Effector memory CD4-positive, alpha-beta T cell (primary cell): Measurements from ENCODE around the gene GRM8.

Experiments used
- DNase-seq, 3 donors: peaks; one replicate each; pipeline ENCODE4 v3.0.0-alpha.2; 2020
- H3K27ac ChIP-seq: 2 replicates; pipeline ENCODE4 v1.7.0; 2013; ENCODE audit warnings: mild to moderate bottlenecking, low read length, moderate library complexity; ENCODE audit not compliant: insufficient read depth, poor library complexity, severe bottlenecking
- H3K27me3 ChIP-seq: replicated peaks from 2 replicates; pipeline ENCODE4 v1.7.0; 2013; ENCODE audit warnings: mild to moderate bottlenecking, low read length; ENCODE audit not compliant: insufficient read depth, control insufficient read depth, poor library complexity, severe bottlenecking
- H3K36me3 ChIP-seq: 2 replicates; pipeline ENCODE4 v1.7.0; 2013; ENCODE audit warnings: mild to moderate bottlenecking, low read length, moderate library complexity; ENCODE audit not compliant: control insufficient read depth, insufficient read depth
- H3K4me1 ChIP-seq: 2 replicates; pipeline ENCODE4 v1.7.0; 2013; ENCODE audit warnings: low read length, mild to moderate bottlenecking; ENCODE audit not compliant: control insufficient read depth, insufficient read depth, poor library complexity, severe bottlenecking
- H3K4me3 ChIP-seq: 2 replicates; pipeline ENCODE4 v1.7.0; 2013; ENCODE audit warnings: low read length, low read depth, mild to moderate bottlenecking; ENCODE audit not compliant: insufficient read depth, poor library complexity, severe bottlenecking
- H3K9me3 ChIP-seq: 2 replicates; pipeline ENCODE4 v1.7.0; 2013; ENCODE audit warnings: mild to moderate bottlenecking, low read length, moderate library complexity; ENCODE audit not compliant: control insufficient read depth

The GRM8 gene

DNA sequence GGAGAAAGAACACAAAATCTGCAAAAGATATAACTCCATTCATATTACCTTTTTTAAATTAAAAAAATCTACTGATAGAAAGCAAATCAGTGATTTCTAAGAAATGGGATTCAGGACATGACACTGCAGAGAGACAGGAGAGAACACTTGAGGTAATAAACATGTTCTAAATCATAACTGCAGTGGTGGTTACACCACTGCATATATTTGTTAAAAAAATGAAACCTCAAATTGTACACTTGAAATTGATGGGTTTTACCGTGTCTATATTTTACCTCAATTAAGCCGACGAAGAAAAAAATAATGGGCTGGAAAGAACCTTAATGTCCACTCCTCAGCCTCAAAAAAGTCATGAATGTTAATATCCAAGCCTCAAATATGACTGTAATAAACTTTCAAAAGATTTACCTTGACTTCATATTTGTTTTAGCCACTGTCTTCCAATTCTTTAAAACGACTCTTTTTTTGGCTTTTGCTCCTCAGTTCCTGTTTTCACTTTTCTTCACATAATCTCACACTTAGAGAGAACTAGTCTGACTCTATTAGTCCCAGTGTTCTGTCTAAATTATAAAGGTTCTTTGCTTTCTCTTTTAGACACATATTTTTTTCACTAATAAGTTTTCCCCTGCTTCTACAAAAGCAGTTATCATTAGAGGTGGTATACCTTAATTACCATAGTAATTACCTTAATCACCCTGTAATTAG, 502.4 kb downstream of the GRM8 start:
- no peak for DNase-seq
- Histone ChIP-seq H3K4me3 (no peak overlapping the region), H3K9me3 (no peaks in the 10 kb centered on the region), H3K4me1 (no peaks in the 10 kb centered on the region), H3K27ac (no peak overlapping the region), H3K36me3 (no peaks in the 10 kb centered on the region), H3K27me3 (no peaks in the 10 kb centered on the region)

DNA sequence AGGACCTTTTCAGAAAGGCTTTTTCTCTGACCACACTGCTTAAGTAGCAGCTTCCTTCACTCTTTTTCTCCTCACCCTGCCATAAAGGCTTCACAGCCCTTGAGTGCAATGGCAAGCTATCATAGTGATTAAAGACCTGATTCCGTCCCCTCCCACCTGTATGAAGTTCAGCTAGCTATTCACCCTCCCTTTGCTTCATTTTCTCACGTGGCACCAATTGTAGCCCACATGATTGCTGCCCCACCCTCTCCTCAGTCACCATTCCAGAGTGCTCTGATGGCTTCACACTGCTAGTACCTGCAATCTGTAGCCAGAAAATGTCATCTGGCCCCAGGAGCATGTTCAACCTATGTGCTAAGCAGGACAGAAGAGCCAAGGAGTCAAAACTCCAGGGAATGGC, 523.8 kb downstream of the GRM8 start:
- DNase-seq, result no peak
- H3K27ac ChIP-seq, result no peak overlapping the region
- H3K4me3 ChIP-seq, result no peak overlapping the region
- H3K27me3 ChIP-seq, result no peaks in the 10 kb centered on the region
- H3K4me1 ChIP-seq, result no peaks in the 10 kb centered on the region
- no peaks in the 10 kb centered on the region for H3K9me3 ChIP-seq
- H3K36me3 ChIP-seq, result no peaks in the 10 kb centered on the region

DNA sequence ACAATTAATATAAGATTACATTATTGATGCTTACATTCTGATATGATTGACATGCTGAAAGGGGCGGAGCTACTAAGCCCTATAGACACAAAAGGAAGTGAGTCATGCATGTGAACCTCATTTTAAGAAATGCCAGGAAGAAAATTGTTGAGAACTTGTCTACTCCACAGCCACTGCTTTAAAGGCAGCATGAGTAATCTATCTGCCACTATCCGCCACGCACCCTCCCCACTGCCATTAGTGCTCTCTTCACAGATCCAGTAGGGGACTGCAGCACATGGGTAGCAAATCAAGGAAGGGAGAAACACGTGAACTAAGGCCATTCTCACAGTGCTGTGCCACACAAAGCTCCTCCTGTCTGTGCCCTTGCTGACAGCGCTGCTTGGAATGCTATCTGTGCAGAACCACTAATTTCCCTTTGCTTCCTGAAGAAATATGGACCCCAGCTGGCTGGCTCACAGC, 524.8 kb downstream of the GRM8 start:
- H3K27ac ChIP-seq, result no peak overlapping the region
- H3K4me1 ChIP-seq, result no peaks in the 10 kb centered on the region
- H3K36me3 ChIP-seq, result no peaks in the 10 kb centered on the region
- DNase-seq, result no peak
- H3K4me3 ChIP-seq, result no peak overlapping the region
- H3K27me3 ChIP-seq, result no peaks in the 10 kb centered on the region
- H3K9me3 ChIP-seq, result no peaks in the 10 kb centered on the region

DNA sequence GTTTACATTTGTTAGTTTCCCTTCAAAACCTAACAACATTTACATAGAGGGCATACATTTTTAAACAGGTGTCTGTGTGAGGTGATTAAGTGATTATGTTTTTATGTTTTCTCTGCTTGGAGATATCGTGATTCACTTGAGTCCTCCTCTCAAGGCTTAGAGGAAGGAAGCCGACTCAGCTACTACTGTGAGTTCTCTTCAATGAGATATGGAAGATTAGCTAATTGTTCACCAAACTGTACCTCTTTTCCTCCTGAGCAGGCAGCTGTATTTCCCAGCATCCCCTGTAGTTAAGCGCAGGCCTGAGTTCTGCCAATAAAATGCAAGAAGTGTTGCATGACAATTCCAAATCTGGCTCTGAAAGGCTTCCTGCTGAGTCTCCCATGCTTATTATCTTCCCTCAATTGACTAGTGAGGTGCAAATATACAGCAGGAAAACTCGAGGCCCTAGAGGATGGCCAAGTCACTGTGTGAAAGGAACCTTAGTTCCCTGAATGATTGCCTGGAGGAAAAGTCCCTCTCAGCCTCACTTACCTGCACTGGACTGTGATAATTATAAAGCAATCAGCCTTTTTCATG, 528.7 kb downstream of the GRM8 start:
- no peaks in the 10 kb centered on the region for H3K27me3 ChIP-seq
- H3K4me1 ChIP-seq, result no peaks in the 10 kb centered on the region
- no peak overlapping the region for H3K27ac ChIP-seq
- no peak overlapping the region for H3K4me3 ChIP-seq
- H3K36me3 ChIP-seq, result no peaks in the 10 kb centered on the region
- DNase-seq, result no peak
- no peaks in the 10 kb centered on the region for H3K9me3 ChIP-seq

DNA sequence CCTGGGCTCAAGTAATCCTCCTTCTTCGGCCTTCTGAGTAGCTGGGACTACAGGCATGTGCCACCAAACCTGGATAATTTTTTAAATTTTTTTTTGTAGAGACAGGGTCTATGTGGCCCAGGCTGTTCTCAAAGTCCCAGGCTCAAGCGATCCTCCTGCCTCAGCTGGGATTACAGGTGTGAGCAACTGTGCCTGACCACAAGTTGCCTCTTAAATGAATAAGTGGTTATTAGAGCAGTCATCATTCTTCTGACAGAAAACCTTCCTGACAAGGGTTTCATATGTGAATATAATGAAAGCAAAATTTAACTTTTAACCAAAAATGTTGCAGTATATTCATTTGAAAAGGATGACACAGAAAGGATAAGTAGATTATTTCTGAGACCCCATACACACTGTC, 532.5 kb downstream of the GRM8 start:
- no peak overlapping the region for H3K4me3 ChIP-seq
- no peak for DNase-seq
- H3K27me3 ChIP-seq, result no peaks in the 10 kb centered on the region
- no peaks in the 10 kb centered on the region for H3K36me3 ChIP-seq
- H3K4me1 ChIP-seq, result no peaks in the 10 kb centered on the region
- H3K9me3 ChIP-seq, result no peaks in the 10 kb centered on the region
- H3K27ac ChIP-seq, result no peak overlapping the region

DNA sequence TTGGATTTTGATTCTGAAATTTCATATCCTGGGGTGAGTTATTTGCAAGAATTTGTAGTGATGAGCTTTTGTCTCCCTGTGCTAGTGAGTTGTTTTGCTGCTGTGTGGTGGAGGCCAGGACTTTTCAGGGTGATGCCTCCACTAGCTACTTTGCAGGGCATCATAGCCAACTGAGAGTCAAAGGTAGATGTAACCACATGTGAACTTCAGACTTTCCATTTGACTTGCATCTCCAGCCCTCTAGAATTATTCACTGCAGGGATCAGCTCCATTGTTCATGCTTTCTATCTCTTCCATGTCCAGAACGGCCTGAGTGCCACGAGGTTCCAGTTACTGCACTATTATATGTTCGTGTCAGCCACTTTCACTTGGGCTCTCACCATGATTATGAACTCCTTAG, 534.3 kb downstream of the GRM8 start:
- no peaks in the 10 kb centered on the region for H3K4me1 ChIP-seq
- DNase-seq, result no peak
- H3K4me3 ChIP-seq, result no peak overlapping the region
- H3K27me3 ChIP-seq, result no peaks in the 10 kb centered on the region
- H3K27ac ChIP-seq, result no peak overlapping the region
- H3K36me3 ChIP-seq, result no peaks in the 10 kb centered on the region
- no peaks in the 10 kb centered on the region for H3K9me3 ChIP-seq

DNA sequence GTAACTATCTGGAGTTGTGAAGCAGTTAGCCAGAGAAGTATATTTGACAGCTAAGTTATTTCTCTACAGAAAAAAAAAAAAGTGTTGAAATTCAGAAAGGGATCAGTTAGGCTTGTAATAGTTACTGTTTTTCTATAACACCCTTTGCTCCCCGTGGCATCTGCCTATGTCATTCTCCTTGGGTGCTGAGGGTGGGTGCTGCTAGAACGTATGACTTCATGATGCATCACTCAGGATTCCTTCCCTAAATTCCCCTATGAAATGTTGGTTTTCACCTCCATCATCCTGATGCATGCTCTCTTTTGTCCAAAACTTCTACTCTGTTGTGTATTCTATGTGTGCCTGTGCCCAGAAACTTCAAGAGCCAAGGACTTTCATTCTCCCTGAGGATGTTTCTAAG, 536.4 kb downstream of the GRM8 start:
- no peak for DNase-seq
- no peaks in the 10 kb centered on the region for H3K9me3 ChIP-seq
- H3K4me1 ChIP-seq, result no peaks in the 10 kb centered on the region
- no peaks in the 10 kb centered on the region for H3K27me3 ChIP-seq
- H3K4me3 ChIP-seq, result no peak overlapping the region
- no peaks in the 10 kb centered on the region for H3K36me3 ChIP-seq
- H3K27ac ChIP-seq, result no peak overlapping the region

DNA sequence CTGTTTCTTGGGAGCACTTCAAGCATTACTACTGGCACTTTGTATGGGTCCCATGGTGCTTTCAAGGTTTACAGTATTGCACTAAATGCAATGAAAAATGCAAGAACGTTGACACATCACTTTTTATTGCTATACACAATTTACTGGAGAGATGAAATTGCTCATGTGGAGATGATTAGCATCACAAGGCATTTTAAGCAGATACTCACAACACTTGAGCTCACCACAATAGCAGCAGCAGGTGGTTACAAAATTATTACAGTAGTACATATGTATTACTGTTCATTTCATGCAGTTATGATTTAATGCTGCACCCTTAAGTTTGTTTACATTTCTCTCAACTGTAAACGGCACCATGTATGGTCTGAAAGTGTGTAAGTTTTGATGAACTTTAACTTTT, 537.7 kb downstream of the GRM8 start:
- no peak for DNase-seq
- Histone ChIP-seq H3K4me3 (no peak overlapping the region), H3K4me1 (no peaks in the 10 kb centered on the region), H3K27me3 (no peaks in the 10 kb centered on the region), H3K36me3 (no peaks in the 10 kb centered on the region), H3K9me3 (no peaks in the 10 kb centered on the region), H3K27ac (no peak overlapping the region)

DNA sequence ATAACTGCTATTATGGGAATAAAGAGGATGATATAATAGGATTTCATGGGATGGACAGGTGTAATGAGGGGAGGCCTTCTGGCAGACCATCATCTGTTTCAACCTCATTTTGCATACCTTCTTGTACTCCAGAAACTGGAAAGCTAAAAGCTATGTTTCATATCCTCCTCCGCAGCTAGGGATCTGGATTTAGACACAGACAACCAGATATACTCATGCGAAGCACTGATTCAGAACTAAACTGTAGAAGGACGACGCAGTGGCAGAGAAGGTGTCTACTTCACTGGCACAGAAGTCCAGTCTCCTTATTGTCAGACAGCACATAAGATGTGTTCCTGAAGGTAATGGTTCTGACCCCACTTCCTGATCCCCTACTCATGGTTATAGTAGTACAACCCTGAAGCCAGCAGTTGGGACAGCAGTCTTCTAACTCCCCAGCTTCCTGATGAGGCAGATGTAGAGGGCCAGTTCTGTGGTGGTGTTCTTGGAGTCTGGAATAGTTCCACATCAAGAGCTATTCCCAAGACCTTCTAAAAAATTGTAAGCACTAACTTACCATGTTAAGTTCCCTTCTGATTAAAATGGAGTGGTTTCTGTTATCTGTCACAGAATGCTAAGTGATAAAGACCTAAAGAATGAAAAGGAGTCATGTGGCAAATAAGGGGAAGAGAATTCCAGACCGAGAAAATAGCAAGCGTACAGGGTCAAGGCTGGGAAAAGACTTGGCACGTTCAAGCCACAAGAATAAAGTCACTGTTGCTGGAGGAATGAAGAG, 550.3 kb downstream of the GRM8 start:
- H3K27ac ChIP-seq, result no peak overlapping the region
- DNase-seq, result no peak
- H3K9me3 ChIP-seq, result no peaks in the 10 kb centered on the region
- no peaks in the 10 kb centered on the region for H3K36me3 ChIP-seq
- no peaks in the 10 kb centered on the region for H3K27me3 ChIP-seq
- H3K4me1 ChIP-seq, result no peaks in the 10 kb centered on the region
- H3K4me3 ChIP-seq, result no peak overlapping the region
